Measurements from ENCODE around the gene TLX2. TPM values are rescaled to one million over a fixed set of nuclear protein-coding genes. Genes with fewer than 3 reads are reported as not detected.

TLX2 gene
- total RNA-seq, 1 experiment from 2014 or later, result not detected

GRCh38 chr2:74564222-74564621, 50.0 kb downstream of the TLX2 start:
- Histone ChIP-seq H3K27ac (ENCODE audit: low read depth, low read length, poor library complexity, severe bottlenecking) (no peak overlapping the region), H3K4me1 (ENCODE audit: insufficient read depth, low read length, poor library complexity, severe bottlenecking) (no peaks in the 10 kb centered on the region), H3K4me3 (ENCODE audit: low read depth, low read length, poor library complexity, severe bottlenecking) (no peak overlapping the region), H3K9me3 (ENCODE audit: low read depth, low read length, poor library complexity, severe bottlenecking) (no peaks in the 10 kb centered on the region), H3K36me3 (ENCODE audit: insufficient read depth, low read length, poor library complexity, severe bottlenecking) (no peaks in the 10 kb centered on the region), H3K27me3 (replicated peaks; ENCODE audit: insufficient read depth, low read depth, low read length, poor library complexity) (no peaks in the 10 kb centered on the region)
- ChIA-PET CTCF (no interaction called here), POLR2A (ENCODE audit: low non-redundant PET) (no interaction called here)
- no peak for DNase-seq (ENCODE audit: low spot score)
- no TSS peak for BruUV-seq (replicated peaks)
- intact Hi-C loops (cut with micrococcal nuclease; ENCODE audit: unreplicated experiment), result no loop called here
- TF ChIP-seq EZH2 (IDR thresholded peaks at IDR 0.05; ENCODE audit: borderline replicate concordance, low read depth, low read length, poor library complexity, severe bottlenecking) (no peak), CTCF (conservative IDR thresholded peaks at IDR 0.05; ENCODE audit: low read depth, low read length) (no peak)

- Histone ChIP-seq H3K27ac (ENCODE audit: low read depth, low read length, poor library complexity, severe bottlenecking) (no peak overlapping the region), H3K4me1 (ENCODE audit: insufficient read depth, low read length, poor library complexity, severe bottlenecking) (no peaks in the 10 kb centered on the region), H3K27me3 (replicated peaks; ENCODE audit: insufficient read depth, low read depth, low read length, poor library complexity) (no peaks in the 10 kb centered on the region), H3K36me3 (ENCODE audit: insufficient read depth, low read length, poor library complexity, severe bottlenecking) (no peaks in the 10 kb centered on the region), H3K4me3 (ENCODE audit: low read depth, low read length, poor library complexity, severe bottlenecking) (no peak overlapping the region), H3K9me3 (ENCODE audit: low read depth, low read length, poor library complexity, severe bottlenecking) (no peaks in the 10 kb centered on the region)
- DNase-seq (ENCODE audit: low spot score), result no peak
- intact Hi-C loops (cut with micrococcal nuclease; ENCODE audit: unreplicated experiment), result no loop called here
- BruUV-seq (replicated peaks), result no TSS peak
- no peak for TF ChIP-seq EZH2 (IDR thresholded peaks at IDR 0.05; ENCODE audit: borderline replicate concordance, low read depth, low read length, poor library complexity, severe bottlenecking)
- TF ChIP-seq CTCF (conservative IDR thresholded peaks at IDR 0.05; ENCODE audit: low read depth, low read length), result no peak
- ChIA-PET CTCF (interaction anchor here (0.5 kb wide), 1 partner anchor 193 kb away, joined by 3 read pairs; no protein-coding TSS in a partner anchor), POLR2A (ENCODE audit: low non-redundant PET) (no interaction called here)
Observed at GRCh38 chr2:74566076-74566753, 52.0 kb downstream of the TLX2 start.

GRCh38 chr2:74566754-74567085, 52.5 kb downstream of the TLX2 start:
- TF ChIP-seq CTCF (conservative IDR thresholded peaks at IDR 0.05; ENCODE audit: low read depth, low read length), result no peak
- TF ChIP-seq EZH2 (IDR thresholded peaks at IDR 0.05; ENCODE audit: borderline replicate concordance, low read depth, low read length, poor library complexity, severe bottlenecking), result no peak
- Histone ChIP-seq H3K4me1 (ENCODE audit: insufficient read depth, low read length, poor library complexity, severe bottlenecking) (no peaks in the 10 kb centered on the region), H3K27me3 (replicated peaks; ENCODE audit: insufficient read depth, low read depth, low read length, poor library complexity) (no peaks in the 10 kb centered on the region), H3K36me3 (ENCODE audit: insufficient read depth, low read length, poor library complexity, severe bottlenecking) (no peaks in the 10 kb centered on the region), H3K27ac (ENCODE audit: low read depth, low read length, poor library complexity, severe bottlenecking) (no peak overlapping the region), H3K4me3 (ENCODE audit: low read depth, low read length, poor library complexity, severe bottlenecking) (no peak overlapping the region), H3K9me3 (ENCODE audit: low read depth, low read length, poor library complexity, severe bottlenecking) (no peaks in the 10 kb centered on the region)
- DNase-seq (ENCODE audit: low spot score), result peak; percentile 85
- ChIA-PET POLR2A (ENCODE audit: low non-redundant PET) (no interaction called here), CTCF (interaction anchor here (0.5 kb wide), 1 partner anchor 193 kb away, joined by 3 read pairs; no protein-coding TSS in a partner anchor)
- no TSS peak for BruUV-seq (replicated peaks)
- intact Hi-C loops (cut with micrococcal nuclease; ENCODE audit: unreplicated experiment), result no loop called here

Other genes starting within 250 kb of the TLX2 start
- 0.94 and 1.8 TPM in 2 replicates for gene SLC4A5, start 171.0 kb upstream of the TLX2 start, total RNA-seq (2021)
- 172 and 177 TPM in 2 replicates for gene DCTN1, start 134.1 kb upstream of the TLX2 start, total RNA-seq (2021)
- 1.6 and 1.9 TPM in 2 replicates for gene C2orf81, start 92.8 kb upstream of the TLX2 start, total RNA-seq (2021)
- gene WDR54, start 92.7 kb upstream of the TLX2 start, total RNA-seq (2021), result 41.1 and 51.1 TPM in 2 replicates
- gene RTKN, start 72.5 kb upstream of the TLX2 start, total RNA-seq (2021), result 27.0 and 29.6 TPM in 2 replicates
- 29.9 and 34.9 TPM in 2 replicates for gene INO80B, start 59.4 kb upstream of the TLX2 start, total RNA-seq (2021)
- gene WBP1, start 56.0 kb upstream of the TLX2 start, total RNA-seq (2021), result 37.9 and 53.6 TPM in 2 replicates
- gene MOGS, start 49.1 kb upstream of the TLX2 start, total RNA-seq (2021), result 38.2 and 45.2 TPM in 2 replicates
- 99.2 and 104 TPM in 2 replicates for gene MRPL53, start 41.8 kb upstream of the TLX2 start, total RNA-seq (2021)
- 20.4 and 27.4 TPM in 2 replicates for gene CCDC142, start 31.5 kb upstream of the TLX2 start, total RNA-seq (2021)
- 25.8 and 28.6 TPM in 2 replicates for gene TTC31, start 31.4 kb upstream of the TLX2 start, total RNA-seq (2021)
- 0.48 TPM in 1 of 2 replicates, not detected in the other for gene LBX2, start 14.8 kb upstream of the TLX2 start, total RNA-seq (2021)
- 30.9 and 33.0 TPM in 2 replicates for gene PCGF1, start 6.8 kb upstream of the TLX2 start, total RNA-seq (2021)
- 0.50 and 0.71 TPM in 2 replicates for gene DQX1, start 11.8 kb downstream of the TLX2 start, total RNA-seq (2021)
- 114 and 126 TPM in 2 replicates for gene AUP1, start 15.3 kb downstream of the TLX2 start, total RNA-seq (2021)
- gene HTRA2, start 15.5 kb downstream of the TLX2 start, total RNA-seq (2021), result 35.1 and 37.7 TPM in 2 replicates
- gene LOXL3, start 39.5 kb downstream of the TLX2 start, total RNA-seq (2021), result 0.88 and 1.9 TPM in 2 replicates
- 18.4 and 20.7 TPM in 2 replicates for gene DOK1, start 40.3 kb downstream of the TLX2 start, total RNA-seq (2021)
- not detected in 2 replicates for gene M1AP, start 133.9 kb downstream of the TLX2 start, total RNA-seq (2021)
- gene SEMA4F, start 139.8 kb downstream of the TLX2 start, total RNA-seq (2021), result 3.8 and 4.1 TPM in 2 replicates